ENCODE results near the gene NSF.
"Not testable (repeated sequence)": the region's sequence is repeated elsewhere in the genome, so short reads cannot be mapped to it uniquely, and the experiment has no call there.

The NSF gene

GRCh38 chr17:46757588-46757987 lies 167.1 kb downstream of the NSF start:
- not testable (repeated sequence) for FAIRE-seq

GRCh38 chr17:46758614-46759013 lies 168.1 kb downstream of the NSF start:
- no peak for FAIRE-seq

- FAIRE-seq: no peak
These were observed 168.7 kb downstream of the NSF start for GRCh38 chr17:46759141-46759540.

- no peak for FAIRE-seq
These were observed 172.9 kb downstream of the NSF start for GRCh38 chr17:46763416-46763815.

- FAIRE-seq: no peak
These were observed 173.7 kb downstream of the NSF start for GRCh38 chr17:46764000-46764708.

DNA sequence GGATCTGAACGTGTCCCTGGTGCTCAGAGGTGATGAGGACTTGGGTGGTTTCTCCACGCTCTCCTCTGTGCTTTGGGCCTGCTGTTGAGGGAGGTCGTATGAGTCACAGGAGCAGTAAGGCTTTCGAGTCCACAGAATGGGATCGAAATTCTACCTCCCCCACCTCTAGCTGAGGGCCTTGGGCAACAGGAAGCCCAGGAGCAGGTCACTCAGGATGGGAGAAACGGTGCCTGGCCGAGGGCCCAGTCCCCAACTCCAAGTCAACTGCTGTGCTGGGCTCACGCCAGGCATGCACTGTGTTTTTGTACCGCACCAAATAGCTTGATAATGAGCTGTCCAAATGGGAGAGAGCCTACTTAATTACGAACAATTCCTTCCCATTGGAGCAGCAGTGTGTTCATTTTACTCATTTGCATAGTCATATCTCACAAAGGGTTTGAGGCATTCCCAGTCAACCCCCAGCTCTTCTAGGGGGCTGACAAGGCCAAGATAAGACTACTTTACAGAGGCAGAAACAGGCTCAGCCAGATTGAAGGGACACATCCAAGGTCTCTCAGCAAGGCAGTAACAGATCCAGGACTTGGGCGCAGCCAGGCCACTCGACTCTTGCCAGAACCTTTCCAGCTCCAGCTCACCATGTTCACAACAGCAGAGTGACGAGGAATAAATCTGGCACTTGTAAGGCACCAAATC lies 174.4 kb downstream of the NSF start:
- FAIRE-seq: no peak

DNA sequence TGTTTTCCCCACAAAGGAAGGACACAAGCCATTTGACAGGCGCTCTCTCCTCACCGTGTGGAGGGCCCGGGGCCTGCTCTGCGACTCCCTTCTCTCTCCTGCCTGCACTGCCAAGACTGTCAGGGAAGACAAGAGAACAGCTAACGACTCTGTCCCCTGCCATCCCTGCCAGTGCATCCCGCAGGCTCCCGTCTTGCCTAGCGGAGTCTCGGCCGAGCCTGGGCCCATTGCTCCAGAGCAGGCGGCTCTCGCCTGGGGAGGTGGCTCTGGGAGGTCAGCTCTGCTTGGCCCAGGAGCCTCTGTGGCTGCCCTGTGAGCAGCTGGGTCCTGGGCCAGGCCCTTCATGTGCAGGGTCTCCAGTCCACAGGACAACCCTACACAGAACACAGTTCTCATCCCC lies 175.0 kb downstream of the NSF start:
- no peak for FAIRE-seq

- FAIRE-seq: no peak
These were observed 176.3 kb downstream of the NSF start for GRCh38 chr17:46766493-46767491.

- no peak for FAIRE-seq
These were observed 178.0 kb downstream of the NSF start for GRCh38 chr17:46768540-46768870.

- not testable (repeated sequence) for FAIRE-seq
These were observed 178.4 kb downstream of the NSF start for GRCh38 chr17:46768896-46769295.

DNA sequence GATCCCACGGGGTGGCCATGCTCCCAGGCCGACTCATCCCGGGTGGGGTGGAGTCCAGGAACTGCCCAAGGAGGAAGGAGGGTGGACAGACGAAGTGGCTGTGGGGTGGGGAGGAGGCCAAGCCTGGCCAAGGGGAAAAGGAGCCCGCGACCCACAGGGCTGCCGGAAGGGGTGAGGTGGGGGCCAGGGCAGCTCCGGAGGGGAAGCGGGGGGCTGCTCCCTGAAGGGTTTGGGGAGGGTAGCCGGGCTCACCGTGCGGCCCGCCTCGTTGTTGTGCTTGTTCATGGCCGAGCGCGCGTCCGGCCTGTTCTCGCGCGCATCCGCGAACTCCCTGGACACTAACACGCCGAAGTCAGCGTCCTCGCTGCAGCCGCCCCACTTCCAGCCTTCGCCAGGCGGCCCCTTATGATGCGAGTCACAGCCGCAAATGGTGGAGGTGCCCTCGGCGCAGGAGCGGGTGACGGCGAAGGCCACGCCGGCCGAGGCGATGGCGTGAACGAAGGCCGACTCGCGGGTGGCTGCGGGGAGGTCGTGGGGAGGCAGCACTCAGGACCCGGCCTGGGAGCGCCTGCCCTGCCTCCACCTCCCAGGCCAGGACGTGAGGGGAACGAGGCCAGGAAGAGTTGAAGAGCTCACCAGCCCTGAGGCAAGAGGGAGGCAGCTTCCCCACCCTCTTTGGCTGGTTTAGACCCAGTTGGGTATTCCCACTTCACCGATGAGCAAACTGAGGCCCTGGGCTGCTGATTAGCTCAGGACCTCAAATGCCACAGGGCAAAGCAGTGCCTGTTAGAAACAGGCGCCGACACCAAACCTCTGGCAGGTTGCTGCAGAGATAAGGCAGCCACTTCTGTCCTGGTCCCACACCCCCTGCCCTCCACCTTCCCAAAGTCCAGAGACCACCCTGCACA lies 179.3 kb downstream of the NSF start:
- FAIRE-seq: no peak

DNA sequence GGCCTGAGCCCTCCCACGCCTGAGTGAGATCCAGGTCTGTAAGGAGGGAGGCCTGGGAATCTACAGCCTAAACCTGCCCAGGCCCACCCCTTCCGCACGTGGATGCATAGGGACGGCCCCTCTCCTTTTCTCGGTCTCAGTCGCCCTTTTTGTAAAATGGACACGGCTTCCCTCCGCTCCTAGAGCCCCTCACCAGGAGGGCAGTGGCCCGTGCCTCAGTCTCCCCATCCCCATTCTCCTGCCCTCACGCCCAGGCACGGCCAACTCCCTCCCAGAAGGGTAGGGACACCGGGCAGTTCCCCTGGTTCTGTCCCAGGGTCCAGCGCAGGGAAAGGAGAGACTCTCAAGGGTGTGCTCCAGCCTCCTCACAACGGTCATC lies 180.0 kb downstream of the NSF start:
- no peak for FAIRE-seq

DNA sequence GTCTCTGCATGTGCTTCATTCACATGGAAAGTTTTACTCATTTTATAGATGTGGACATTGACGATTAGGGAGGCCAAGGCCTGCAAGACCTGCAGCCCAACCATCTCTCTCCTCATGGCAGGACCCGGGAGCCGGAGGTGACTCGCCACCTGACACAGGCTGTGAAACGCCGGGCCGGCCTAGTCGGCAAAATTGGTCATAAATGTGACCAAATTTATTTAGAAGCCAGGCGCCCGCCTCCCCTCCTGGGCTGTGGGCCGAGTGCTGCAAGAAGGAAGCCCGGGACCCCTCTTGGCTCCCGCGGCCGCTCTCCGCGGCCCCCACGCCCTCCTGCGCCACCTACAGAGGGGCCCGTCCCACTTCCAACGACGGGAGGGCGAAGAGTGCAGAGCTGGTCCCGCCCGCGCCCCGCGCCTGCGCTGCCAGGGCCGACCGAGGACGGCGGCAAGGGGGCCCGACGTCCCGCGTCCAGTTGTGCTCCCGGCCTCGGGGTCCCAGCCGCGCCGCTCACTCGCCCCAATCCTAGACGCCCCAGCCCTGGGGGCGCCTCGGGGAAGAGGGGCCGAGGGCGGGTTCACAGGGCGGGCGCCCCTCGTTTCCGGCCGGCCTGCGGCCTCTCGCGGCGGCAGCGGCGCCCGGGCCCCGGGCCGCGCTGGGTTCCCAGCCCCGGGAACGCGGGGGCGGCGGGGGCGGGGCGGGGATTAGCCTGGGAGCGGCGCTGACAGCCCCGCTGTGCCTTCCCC lies 180.5 kb downstream of the NSF start:
- FAIRE-seq: no peak

- FAIRE-seq: no peak
These were observed 181.3 kb downstream of the NSF start for GRCh38 chr17:46771561-46772474.

GRCh38 chr17:46772475-46773220 lies 182.2 kb downstream of the NSF start:
- FAIRE-seq: no peak

- no peak for FAIRE-seq
These were observed 182.7 kb downstream of the NSF start for GRCh38 chr17:46773221-46773605.

DNA sequence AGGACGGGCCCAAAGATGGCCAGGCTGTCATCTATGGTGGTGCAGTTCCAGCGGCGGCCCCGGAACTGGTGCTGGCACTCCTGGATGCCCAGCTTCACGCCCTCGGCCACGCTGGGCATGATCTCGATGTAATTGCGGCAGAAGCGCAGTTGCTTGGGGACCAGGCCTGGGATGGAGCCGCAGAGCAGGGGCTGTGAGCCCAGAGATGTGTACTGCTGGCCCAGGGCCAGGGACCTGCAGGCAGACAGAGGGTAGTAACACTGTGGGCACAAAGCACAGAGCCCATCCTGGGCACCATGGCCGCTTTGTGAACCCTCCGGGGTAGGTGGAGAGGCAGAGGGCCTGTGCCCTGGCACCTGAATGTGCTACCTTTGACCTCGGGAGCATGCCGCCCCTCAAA lies 183.2 kb downstream of the NSF start:
- no peak for FAIRE-seq

- FAIRE-seq: no peak
These were observed 183.8 kb downstream of the NSF start for GRCh38 chr17:46774108-46774737.

DNA sequence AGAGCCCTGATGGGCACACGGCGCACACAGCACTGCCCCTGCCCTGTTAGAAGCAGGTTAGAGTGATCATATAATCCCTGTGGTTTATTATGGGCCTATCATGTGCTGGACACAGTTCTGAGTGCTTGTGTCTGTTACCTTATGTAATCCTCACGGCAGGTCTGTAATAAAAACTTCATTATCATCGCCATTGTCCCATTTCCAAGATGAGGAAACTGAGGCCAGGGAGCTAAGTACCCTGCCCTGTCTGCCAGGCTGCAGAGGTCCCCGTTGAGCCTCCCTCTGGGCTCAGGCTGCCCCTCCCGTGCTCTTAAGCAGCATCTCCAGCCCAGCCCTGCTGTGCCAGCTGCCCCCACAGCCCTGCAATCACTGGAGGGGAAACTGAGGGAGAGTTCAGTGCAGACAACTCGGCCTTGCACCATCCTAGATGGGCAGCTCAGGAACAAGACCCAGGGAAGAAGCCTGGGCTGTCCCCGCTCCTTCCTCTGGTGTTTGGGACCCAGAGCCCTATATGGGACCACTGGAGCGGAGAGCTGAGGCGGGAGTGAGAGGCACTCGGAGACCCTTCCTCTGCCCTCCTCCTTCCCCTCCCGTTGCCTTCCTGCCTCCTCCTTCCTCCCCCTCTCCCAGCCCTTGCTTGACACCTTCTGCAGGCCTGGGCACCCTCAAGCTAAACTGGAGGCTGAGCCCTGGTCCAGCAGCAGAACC lies 186.0 kb downstream of the NSF start:
- no peak for FAIRE-seq
